Measurements from ENCODE around the gene NRF1. TPM values are rescaled to one million over a fixed set of nuclear protein-coding genes. Genes with fewer than 3 reads are reported as not detected.

The NRF1 gene
- total RNA-seq, 2 donors from 2014 or later: 19.2 to 37.6 TPM

DNA sequence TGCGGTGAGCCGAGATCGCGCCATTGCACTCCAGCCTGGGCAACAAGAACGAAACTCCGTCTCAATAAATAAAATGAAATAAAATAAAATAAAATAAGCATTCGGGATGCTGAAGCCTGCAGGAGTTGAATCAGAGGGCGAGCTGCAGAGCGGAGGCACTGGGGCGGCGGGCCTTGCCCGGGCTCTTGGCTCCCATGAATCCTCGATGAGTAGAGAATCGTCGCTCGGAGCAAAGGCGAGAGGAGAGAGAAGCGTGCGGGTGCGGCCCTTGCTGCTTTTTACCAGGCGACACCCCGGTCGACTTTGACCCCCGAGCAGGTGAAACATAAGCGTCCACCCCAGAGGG is 172.9 kb downstream of the NRF1 start:
- Histone ChIP-seq H3K4me1 (ENCODE audit: control insufficient read depth in 1 of 2, low read depth in 2 of 2) (peaks cover 26 to 55% of the 10 kb centered on the region in 2 donors), H3K27ac (no peak overlapping the region), H3K9me3 (no peaks in the 10 kb centered on the region), H3K36me3 (no peaks in the 10 kb centered on the region), H3K27me3 (replicated peaks; ENCODE audit: insufficient read depth) (peaks cover 52% of the 10 kb centered on the region), H3K4me3 (peak overlapping the region; percentile 25)
- ATAC-seq (ENCODE audit: insufficient number of reproducible peaks, low FRiP score, low read depth) (no peak), DNase-seq (ENCODE audit: low spot score) (no peak)
- TF ChIP-seq, protein P1, sequence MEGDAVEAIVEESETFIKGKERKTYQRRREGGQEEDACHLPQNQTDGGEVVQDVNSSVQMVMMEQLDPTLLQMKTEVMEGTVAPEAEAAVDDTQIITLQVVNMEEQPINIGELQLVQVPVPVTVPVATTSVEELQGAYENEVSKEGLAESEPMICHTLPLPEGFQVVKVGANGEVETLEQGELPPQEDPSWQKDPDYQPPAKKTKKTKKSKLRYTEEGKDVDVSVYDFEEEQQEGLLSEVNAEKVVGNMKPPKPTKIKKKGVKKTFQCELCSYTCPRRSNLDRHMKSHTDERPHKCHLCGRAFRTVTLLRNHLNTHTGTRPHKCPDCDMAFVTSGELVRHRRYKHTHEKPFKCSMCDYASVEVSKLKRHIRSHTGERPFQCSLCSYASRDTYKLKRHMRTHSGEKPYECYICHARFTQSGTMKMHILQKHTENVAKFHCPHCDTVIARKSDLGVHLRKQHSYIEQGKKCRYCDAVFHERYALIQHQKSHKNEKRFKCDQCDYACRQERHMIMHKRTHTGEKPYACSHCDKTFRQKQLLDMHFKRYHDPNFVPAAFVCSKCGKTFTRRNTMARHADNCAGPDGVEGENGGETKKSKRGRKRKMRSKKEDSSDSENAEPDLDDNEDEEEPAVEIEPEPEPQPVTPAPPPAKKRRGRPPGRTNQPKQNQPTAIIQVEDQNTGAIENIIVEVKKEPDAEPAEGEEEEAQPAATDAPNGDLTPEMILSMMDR (IDR thresholded peaks at IDR 0.05): no peak

DNA sequence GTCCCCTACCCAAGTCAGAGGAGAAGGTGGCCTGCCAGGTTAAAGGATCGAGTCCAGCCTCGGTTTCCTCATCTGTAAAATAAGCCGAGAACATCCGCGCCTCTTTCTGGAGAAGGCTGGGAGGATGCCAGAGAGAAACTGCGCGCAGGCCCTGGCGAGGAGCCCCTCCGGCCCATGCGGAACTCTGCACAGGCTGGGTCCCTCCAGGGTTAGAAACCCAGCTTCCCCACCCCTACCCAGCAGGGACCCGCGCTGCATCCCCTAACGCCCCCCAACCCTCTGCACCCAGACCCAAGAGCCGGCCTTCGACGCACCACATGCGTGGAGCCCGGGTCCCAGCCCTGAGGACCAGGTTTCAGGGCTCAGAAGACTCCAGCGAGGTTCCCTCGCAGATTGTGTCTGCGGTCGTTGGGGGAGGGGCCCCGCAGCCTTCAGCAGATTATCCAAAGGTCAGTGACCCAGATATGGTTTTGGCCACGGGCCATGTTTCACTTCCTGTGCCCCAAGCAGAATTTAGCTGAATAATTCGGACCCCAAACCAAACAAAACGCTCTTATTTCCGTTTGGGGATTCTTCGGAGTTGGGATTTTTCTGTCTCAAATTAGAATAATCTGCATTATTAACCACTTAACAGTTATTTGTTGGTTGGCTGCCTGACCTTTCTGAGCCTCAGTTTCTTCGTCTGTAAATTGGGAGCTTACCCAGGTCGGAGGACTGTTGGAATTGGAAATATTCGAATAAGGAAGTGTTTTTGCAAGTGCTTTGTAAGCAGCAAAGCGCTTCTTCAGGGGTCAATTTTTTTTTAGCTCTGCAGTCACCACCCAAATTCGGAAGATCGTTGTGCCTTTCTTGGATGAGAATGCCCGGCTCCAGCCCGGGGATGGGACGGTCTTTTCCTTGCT is 173.5 kb downstream of the NRF1 start:
- TF ChIP-seq, protein P1 (IDR thresholded peaks at IDR 0.05): no peak
- no peaks in the 10 kb centered on the region for H3K36me3 ChIP-seq
- peak overlapping the region; percentile 25 for H3K4me3 ChIP-seq
- H3K9me3 ChIP-seq: no peaks in the 10 kb centered on the region
- ATAC-seq (ENCODE audit: insufficient number of reproducible peaks, low FRiP score, low read depth): no peak
- H3K27me3 ChIP-seq (replicated peaks; ENCODE audit: insufficient read depth): peaks cover 49% of the 10 kb centered on the region
- H3K27ac ChIP-seq: no peak overlapping the region
- DNase-seq (ENCODE audit: low spot score): no peak
- peaks cover 21 to 49% of the 10 kb centered on the region in 2 donors for H3K4me1 ChIP-seq (ENCODE audit: control insufficient read depth in 1 of 2, low read depth in 2 of 2)

DNA sequence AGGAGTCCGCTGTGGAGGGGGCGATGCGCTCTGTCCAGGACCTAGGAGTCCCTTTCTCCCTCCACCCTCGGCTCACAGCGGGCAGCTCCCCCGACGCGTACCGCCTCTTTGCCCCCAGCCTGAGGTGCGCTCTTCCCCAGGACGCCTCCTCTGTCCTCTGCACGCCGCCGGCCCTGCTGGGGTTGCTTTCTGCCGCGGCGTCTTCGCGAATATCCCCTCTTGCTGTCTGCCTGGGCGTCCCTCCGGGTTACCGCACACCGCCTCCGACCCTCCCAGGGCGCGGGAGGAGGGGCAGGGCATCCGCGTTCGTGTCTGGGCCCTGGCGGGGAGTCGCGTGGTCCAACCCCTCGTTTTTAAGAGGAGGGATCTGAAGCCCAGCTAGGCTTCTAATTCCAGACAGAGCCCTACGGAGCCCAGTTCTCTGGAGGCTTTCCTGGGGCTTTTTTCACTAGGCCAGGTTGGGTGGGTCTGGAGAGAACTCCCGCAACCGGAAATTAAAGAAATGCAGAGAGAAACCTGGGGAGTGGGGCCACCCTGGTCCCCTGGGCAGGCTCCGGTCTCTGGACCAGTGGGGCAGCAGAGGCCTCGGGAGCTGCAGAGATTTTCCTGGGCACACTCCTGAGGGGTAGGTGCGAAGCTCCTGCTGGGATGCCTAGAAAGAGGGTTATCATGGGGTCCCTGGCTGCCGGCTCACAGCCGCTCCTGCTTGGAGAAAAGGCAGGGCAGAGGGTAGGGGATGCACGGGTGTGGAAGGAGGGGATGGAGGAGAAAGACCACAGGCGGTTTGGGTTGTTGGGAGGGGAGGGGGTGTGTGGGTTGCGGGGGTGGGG is 174.4 kb downstream of the NRF1 start:
- H3K27me3 ChIP-seq (replicated peaks; ENCODE audit: insufficient read depth): peaks cover 49% of the 10 kb centered on the region
- ATAC-seq (ENCODE audit: insufficient number of reproducible peaks, low FRiP score, low read depth) (no peak), DNase-seq (ENCODE audit: low spot score) (no peak)
- H3K27ac ChIP-seq: no peak overlapping the region
- no peaks in the 10 kb centered on the region for H3K9me3 ChIP-seq
- peak overlapping the region; percentile 25 for H3K4me3 ChIP-seq
- TF ChIP-seq, protein P1 (IDR thresholded peaks at IDR 0.05): no peak
- peaks cover 21 to 40% of the 10 kb centered on the region in 2 donors for H3K4me1 ChIP-seq (ENCODE audit: control insufficient read depth in 1 of 2, low read depth in 2 of 2)
- H3K36me3 ChIP-seq: no peaks in the 10 kb centered on the region

DNA sequence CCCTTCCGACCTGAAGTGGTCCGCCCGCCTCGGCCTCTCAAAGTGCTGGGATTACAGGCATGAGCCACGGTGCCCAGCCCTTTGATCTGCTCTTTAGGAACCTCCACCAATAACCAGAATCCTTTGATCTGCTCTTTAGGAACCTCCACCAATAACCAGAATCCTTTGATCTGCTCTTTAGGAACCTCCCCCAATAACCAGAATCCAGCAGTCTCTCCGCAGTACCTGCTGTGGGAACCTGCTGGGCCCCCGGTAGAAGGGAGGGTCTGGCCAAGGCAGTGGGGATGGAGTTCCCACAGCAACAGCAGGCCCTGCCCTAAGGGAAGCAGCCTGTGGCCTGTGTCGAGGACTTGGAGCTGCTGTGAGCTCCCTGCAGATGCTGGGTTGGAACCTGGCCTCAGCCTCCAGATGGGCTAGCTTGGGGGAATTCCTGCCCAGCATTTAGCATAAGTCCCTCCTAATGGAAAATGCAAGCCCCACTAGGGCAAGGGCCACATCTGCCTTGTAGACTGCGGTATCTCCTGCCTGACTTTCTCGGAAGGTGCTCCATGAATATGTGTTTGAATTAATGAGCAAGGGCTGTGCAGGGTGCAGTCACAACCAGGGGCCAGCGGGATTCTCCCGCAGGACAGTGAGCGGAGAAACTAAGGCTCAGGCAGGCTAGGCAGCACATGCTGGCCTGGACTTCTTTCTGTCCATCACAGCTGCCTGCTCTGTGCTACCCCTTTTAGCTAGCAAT is 175.5 kb downstream of the NRF1 start:
- no peak for DNase-seq (ENCODE audit: low spot score)
- no peaks in the 10 kb centered on the region for H3K9me3 ChIP-seq
- H3K4me3 ChIP-seq: no peak overlapping the region
- H3K27ac ChIP-seq: no peak overlapping the region
- H3K4me1 ChIP-seq (ENCODE audit: control insufficient read depth in 1 of 2, low read depth in 2 of 2): peaks cover 17 to 29% of the 10 kb centered on the region in 2 donors
- TF ChIP-seq, protein P1 (IDR thresholded peaks at IDR 0.05): no peak
- ATAC-seq (ENCODE audit: insufficient number of reproducible peaks, low FRiP score, low read depth): no peak
- no peaks in the 10 kb centered on the region for H3K36me3 ChIP-seq
- H3K27me3 ChIP-seq (replicated peaks; ENCODE audit: insufficient read depth): peaks cover 38% of the 10 kb centered on the region

Data from thoracic aorta (tissue), 2 donors.